Endothelial cell of umbilical vein (primary cell): Measurements from ENCODE around the gene KIRREL1. TPM values are rescaled to one million over a fixed set of nuclear protein-coding genes. Genes with fewer than 3 reads are reported as not detected.

Experiments used
- BruUV-seq: library from RNA; stranded (reverse); fragments of 400-500 nt; replicated peaks from 2 replicates; lab custom pipeline; 2021; lab: Mats Ljungman, UMichigan
- CTCF ChIA-PET: fragments of 300-600, 350-600 bp; sonication (Branson Sonifier 250); formaldehyde crosslinking; loops from one replicate; lab custom pipeline; 2021; ENCODE audit warnings: antibody characterized with exemption, inconsistent platforms; lab: Charles Lee
- POLR2A ChIA-PET: fragments of 300-600, 350-600 bp; sonication (Branson Sonifier 250); formaldehyde crosslinking; loops from one replicate; lab custom pipeline; 2021; ENCODE audit warnings: antibody characterized with exemption, inconsistent platforms; lab: Charles Lee
- DNase-seq: peaks from one replicate; pipeline ENCODE4 v3.0.0-alpha.2; 2011; ENCODE audit warnings: low read depth, low spot score
- FAIRE-seq: peaks from 2 replicates; lab custom pipeline; 2011; peaks lifted over from hg19 to GRCh38; lab: Jason Lieb, UNC
- H2AFZ ChIP-seq: 2 replicates; pipeline ENCODE4 v1.6.0; 2012; ENCODE audit warnings: low read depth, low read length, control low read depth, inconsistent platforms
- H3K27ac ChIP-seq: 2 replicates; pipeline ENCODE4 v1.5.1; 2011; ENCODE audit warnings: low read depth, mild to moderate bottlenecking, control low read depth, low read length, moderate library complexity; ENCODE audit not compliant: insufficient read depth
- H3K27me3 ChIP-seq, 2 experiments: 2 replicates each; pipeline versions ENCODE4 v1.6.0 to v1.6.1; 2011; ENCODE audit warnings: low read length in 2 of 2, mixed read lengths in 1 of 2; ENCODE audit not compliant: control insufficient read depth in 2 of 2, insufficient read depth in 2 of 2
- H3K36me3 ChIP-seq, 2 experiments: 2 replicates in 1 of 2; 3 replicates in 1 of 2; pipeline ENCODE4 v1.5.1; 2011; ENCODE audit warnings: low read length in 2 of 2, mild to moderate bottlenecking in 1 of 2, moderate library complexity in 1 of 2; ENCODE audit not compliant: control insufficient read depth in 2 of 2, insufficient read depth in 2 of 2; ENCODE audit errors: extremely low read depth in 1 of 2
- H3K4me1 ChIP-seq: 3 replicates; pipeline ENCODE4 v1.5.1; 2011; ENCODE audit warnings: mild to moderate bottlenecking, low read length; ENCODE audit not compliant: control insufficient read depth, insufficient read depth; ENCODE audit errors: extremely low read depth
- H3K4me2 ChIP-seq: 2 replicates; pipeline ENCODE4 v1.6.1; 2011; ENCODE audit warnings: low read length, control low read depth, mixed read lengths; ENCODE audit not compliant: insufficient read depth
- H3K4me3 ChIP-seq, 3 experiments: fragments of 200-600 bp in 1 of 3; sonication (generic), shearing (Covaris generic) in 1 of 3; replicated peaks in 1 of 3; 2 replicates each; pipeline ENCODE4 v1.5.1; 2011 to 2016; ENCODE audit warnings: control low read depth in 3 of 3, low read length in 3 of 3, mild to moderate bottlenecking in 2 of 3, inconsistent platforms in 1 of 3, low read depth in 1 of 3, moderate library complexity in 1 of 3; ENCODE audit not compliant: insufficient read depth in 1 of 3
- H3K79me2 ChIP-seq: 2 replicates; pipeline ENCODE4 v1.6.0; 2012; ENCODE audit warnings: low read length, inconsistent platforms; ENCODE audit not compliant: control insufficient read depth, insufficient read depth
- H3K9ac ChIP-seq: replicated peaks from 2 replicates; pipeline ENCODE3; 2011; ENCODE audit warnings: low read length, control low read depth; ENCODE audit not compliant: insufficient read depth; ENCODE audit errors: extremely low read depth
- H3K9me1 ChIP-seq: replicated peaks from 3 replicates; pipeline ENCODE4 v1.6.0; 2011; ENCODE audit warnings: mild to moderate bottlenecking, low read length; ENCODE audit not compliant: control insufficient read depth, insufficient read depth; ENCODE audit errors: extremely low read depth
- H3K9me3 ChIP-seq: replicated peaks from 2 replicates; pipeline ENCODE4 v1.5.1; 2012; ENCODE audit warnings: low read length, inconsistent platforms; ENCODE audit not compliant: control insufficient read depth, insufficient read depth
- H4K20me1 ChIP-seq: replicated peaks from 2 replicates; pipeline ENCODE3; 2011; ENCODE audit warnings: mild to moderate bottlenecking, low read length; ENCODE audit not compliant: control insufficient read depth, insufficient read depth; ENCODE audit errors: extremely low read depth
- EZH2 ChIP-seq: IDR thresholded peaks from 2 replicates; pipeline ENCODE4 v1.6.1; 2012; ENCODE audit warnings: borderline replicate concordance, low read depth, mild to moderate bottlenecking, moderate library complexity, low read length, inconsistent platforms; ENCODE audit not compliant: severe bottlenecking
- FOS ChIP-seq: IDR thresholded peaks from 2 replicates; pipeline ENCODE4 v1.6.1; 2011; ENCODE audit warnings: mild to moderate bottlenecking, low read length, moderate library complexity, borderline replicate concordance; ENCODE audit not compliant: insufficient read depth
- GATA2 ChIP-seq: IDR thresholded peaks from 2 replicates; pipeline ENCODE4 v1.7.0; 2011; ENCODE audit warnings: low read depth, mild to moderate bottlenecking, moderate library complexity, mixed read lengths, low read length; ENCODE audit not compliant: insufficient read length, insufficient read depth
- JUN ChIP-seq: IDR thresholded peaks from 2 replicates; pipeline ENCODE4 v1.6.1; 2011; ENCODE audit warnings: borderline replicate concordance, low read depth; ENCODE audit not compliant: insufficient read length, insufficient read depth
- MYC ChIP-seq: IDR thresholded peaks from one replicate; pipeline ENCODE4 v1.6.1; 2011; ENCODE audit warnings: mild to moderate bottlenecking, low read depth, low read length
- POLR2A ChIP-seq: IDR thresholded peaks from 2 replicates; pipeline ENCODE4 v1.6.1; 2012; ENCODE audit warnings: low read depth, mild to moderate bottlenecking, control low read depth, low read length
- POLR2AphosphoS5 ChIP-seq: IDR thresholded peaks from 2 replicates; pipeline ENCODE4 v1.6.1; 2012; ENCODE audit warnings: low read depth, mild to moderate bottlenecking, control low read depth, low read length, moderate library complexity; ENCODE audit not compliant: insufficient read depth
- dilution Hi-C: fragments of 300-500 bp; cut with MboI; formaldehyde crosslinking; loops from one replicate; pipeline ENCODE4 v1.15.0; 2019; ENCODE audit warnings: low sequenced_read_pairs; ENCODE audit not compliant: extremely low pct_ligation_motif_present
- intact Hi-C: fragments of 100-400 bp; cut with micrococcal nuclease; formaldehyde crosslinking; loops from one replicate; pipeline ENCODE4 v1.10.0; 2022
- polyA plus RNA-seq, 4 experiments: library from polyadenylated mRNA; depleted of rRNA in 3 of 4; stranded (reverse) in 3 of 4; unstranded in 1 of 4; fragments of >200 nt; gene quantifications; 2 replicates each; pipeline versions ENCODE4 v1.2.1 to v1.2.3, GENCODE V29; 2011 to 2012; ENCODE audit warnings: missing spikeins in 1 of 4
- total RNA-seq: library from RNA; stranded (reverse); gene quantifications from 2 replicates; pipeline ENCODE4 v1.2.3, GENCODE V29; 2021
- TF ChIP-seq, protein P1 (sequence below): IDR thresholded peaks from 2 replicates; pipeline ENCODE4 v1.6.1; 2011; ENCODE audit not compliant: insufficient read depth, insufficient read length
- TF ChIP-seq, protein P2 (sequence below), 2 donors: IDR thresholded peaks; 1 replicate in 1 of 2; 2 replicates in 1 of 2; pipeline ENCODE4 v1.5.1; 2011; ENCODE audit warnings: low read length in 2 of 2, mild to moderate bottlenecking in 2 of 2, moderate library complexity in 2 of 2, control low read depth in 1 of 2, inconsistent platforms in 1 of 2, low read depth in 1 of 2; ENCODE audit not compliant: insufficient read depth in 1 of 2; ENCODE audit errors: extremely low read depth in 1 of 2

Gene KIRREL1
- total and polyA plus RNA-seq, 2 donors (not counting 3 experiments of a cell fraction or from before 2014, with no cell fraction given), result 35.6 to 57.6 TPM

DNA sequence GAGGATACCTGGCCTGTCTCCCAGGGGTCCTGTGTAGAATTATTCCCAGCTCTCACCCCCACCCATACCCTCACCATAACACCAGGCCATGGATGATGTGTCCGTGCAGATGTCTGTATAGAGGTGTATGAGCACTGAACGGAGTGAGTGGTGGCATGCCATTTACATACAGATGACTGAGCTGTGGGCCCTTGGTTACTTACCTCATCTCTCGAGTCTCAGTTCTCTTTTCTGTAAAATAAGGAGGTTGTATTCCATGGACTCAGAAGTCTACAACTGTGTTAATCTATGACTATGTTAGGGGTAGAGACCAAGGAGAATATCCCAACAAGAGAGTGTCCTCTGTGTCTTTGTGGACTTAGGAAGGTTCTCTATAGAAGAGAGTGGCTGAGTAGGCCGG, 121.7 kb downstream of the KIRREL1 start:
- dilution Hi-C loops, result no loop called here
- intact Hi-C loops, result no loop called here
- Histone ChIP-seq H4K20me1 (no peaks in the 10 kb centered on the region), H2AFZ (no peak overlapping the region), H3K36me3 (no peaks in the 10 kb centered on the region), H3K79me2 (no peaks in the 10 kb centered on the region), H3K9me3 (no peaks in the 10 kb centered on the region), H3K27ac (no peak overlapping the region), H3K4me2 (no peak overlapping the region), H3K4me1 (peaks cover 4% of the 10 kb centered on the region), H3K27me3 (peaks cover 25 to 32% of the 10 kb centered on the region in 2 experiments), H3K9me1 (no peaks in the 10 kb centered on the region), H3K4me3 (no peak overlapping the region), H3K9ac (no peak overlapping the region)
- no peak for TF ChIP-seq POLR2A
- ChIA-PET CTCF (interaction anchor here (2.4 to 15.2 kb wide), 6 partner anchors 9 to 146 kb away, joined by 16 to 460 read pairs (median 50); partner anchors contain the start of gene KIRREL1), POLR2A (no interaction called here)
- FAIRE-seq (no peak), DNase-seq (no peak)
- BruUV-seq, result no TSS peak

DNA sequence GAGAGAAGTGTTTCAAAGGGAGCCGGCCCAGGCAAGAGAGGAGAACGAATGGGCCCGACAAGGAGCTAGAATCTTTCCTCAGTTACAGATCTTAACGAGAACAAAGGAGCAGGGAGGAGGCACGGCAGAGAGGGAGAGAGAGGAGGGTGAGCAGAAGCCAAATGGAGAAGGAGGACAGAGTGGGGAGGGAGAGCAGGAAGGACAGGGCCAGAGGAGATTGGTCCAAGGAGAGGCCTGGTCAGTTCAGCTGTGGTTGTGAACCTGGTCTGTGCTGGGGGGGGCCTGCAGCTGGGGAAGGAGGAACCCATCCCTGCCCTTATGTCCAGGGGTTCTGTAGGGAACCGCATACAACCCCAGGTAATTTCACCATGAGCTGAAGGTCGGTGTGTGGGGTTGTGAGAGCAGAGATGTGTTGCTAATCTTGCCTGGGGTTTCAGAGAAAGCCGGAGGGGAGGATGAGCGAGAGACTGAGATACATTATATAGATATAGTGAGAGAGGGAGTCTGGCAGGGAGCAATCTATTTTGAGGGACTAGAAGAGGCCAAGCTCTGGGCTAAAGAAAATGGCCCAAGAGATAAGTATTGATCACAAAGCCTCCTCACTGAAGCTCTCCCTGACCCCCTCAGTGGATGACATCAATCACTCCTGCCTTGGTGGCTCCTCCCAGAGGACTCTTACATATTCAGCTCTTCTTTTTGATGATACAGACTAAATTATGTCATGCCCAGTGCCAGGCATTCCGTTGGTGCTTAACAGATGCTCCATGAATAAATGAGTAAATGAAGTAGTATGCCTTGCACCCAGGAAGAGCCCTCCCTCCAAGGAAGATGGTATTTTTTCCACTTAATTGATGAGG, 123.1 kb downstream of the KIRREL1 start:
- intact Hi-C loops, result no loop called here
- DNase-seq (no peak), FAIRE-seq (no peak)
- Histone ChIP-seq H3K4me2 (no peak overlapping the region), H3K27ac (no peak overlapping the region), H3K9me3 (no peaks in the 10 kb centered on the region), H3K79me2 (no peaks in the 10 kb centered on the region), H3K9ac (no peak overlapping the region), H4K20me1 (no peaks in the 10 kb centered on the region), H3K27me3 (peaks cover 29 to 36% of the 10 kb centered on the region in 2 experiments), H3K4me1 (peaks cover 4% of the 10 kb centered on the region), H3K36me3 (no peaks in the 10 kb centered on the region), H3K4me3 (no peak overlapping the region), H3K9me1 (no peaks in the 10 kb centered on the region), H2AFZ (no peak overlapping the region)
- dilution Hi-C loops, result no loop called here
- no peak for TF ChIP-seq FOS
- no peak for TF ChIP-seq EZH2
- TF ChIP-seq POLR2AphosphoS5, result no peak
- no peak for TF ChIP-seq JUN
- TF ChIP-seq MYC, result no peak
- TF ChIP-seq, protein P1, sequence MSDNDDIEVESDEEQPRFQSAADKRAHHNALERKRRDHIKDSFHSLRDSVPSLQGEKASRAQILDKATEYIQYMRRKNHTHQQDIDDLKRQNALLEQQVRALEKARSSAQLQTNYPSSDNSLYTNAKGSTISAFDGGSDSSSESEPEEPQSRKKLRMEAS, result no peak
- TF ChIP-seq POLR2A, result no peak
- TF ChIP-seq, protein P2, sequence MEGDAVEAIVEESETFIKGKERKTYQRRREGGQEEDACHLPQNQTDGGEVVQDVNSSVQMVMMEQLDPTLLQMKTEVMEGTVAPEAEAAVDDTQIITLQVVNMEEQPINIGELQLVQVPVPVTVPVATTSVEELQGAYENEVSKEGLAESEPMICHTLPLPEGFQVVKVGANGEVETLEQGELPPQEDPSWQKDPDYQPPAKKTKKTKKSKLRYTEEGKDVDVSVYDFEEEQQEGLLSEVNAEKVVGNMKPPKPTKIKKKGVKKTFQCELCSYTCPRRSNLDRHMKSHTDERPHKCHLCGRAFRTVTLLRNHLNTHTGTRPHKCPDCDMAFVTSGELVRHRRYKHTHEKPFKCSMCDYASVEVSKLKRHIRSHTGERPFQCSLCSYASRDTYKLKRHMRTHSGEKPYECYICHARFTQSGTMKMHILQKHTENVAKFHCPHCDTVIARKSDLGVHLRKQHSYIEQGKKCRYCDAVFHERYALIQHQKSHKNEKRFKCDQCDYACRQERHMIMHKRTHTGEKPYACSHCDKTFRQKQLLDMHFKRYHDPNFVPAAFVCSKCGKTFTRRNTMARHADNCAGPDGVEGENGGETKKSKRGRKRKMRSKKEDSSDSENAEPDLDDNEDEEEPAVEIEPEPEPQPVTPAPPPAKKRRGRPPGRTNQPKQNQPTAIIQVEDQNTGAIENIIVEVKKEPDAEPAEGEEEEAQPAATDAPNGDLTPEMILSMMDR (IDR thresholded peaks at IDR 0.05; ENCODE audit: extremely low read depth in 1 of 2, insufficient read depth in 1 of 2, low read depth in 1 of 2, low read length in 2 of 2), result no peak
- no peak for TF ChIP-seq GATA2
- ChIA-PET CTCF (interaction anchor here (0.7 to 15.2 kb wide), 12 partner anchors 8 to 536 kb away, joined by 3 to 460 read pairs (median 11); partner anchors contain the start of gene KIRREL1), POLR2A (no interaction called here)
- no TSS peak for BruUV-seq
